Lung (tissue), 16 donors: ENCODE measurements around the gene SENP6. TPM values are rescaled to one million over a fixed set of nuclear protein-coding genes. Genes with fewer than 3 reads are reported as not detected.
A peak's percentile ranks its signal among the peaks of the same experiment; 100 is the strongest.

Experiments
- ATAC-seq: fragments of 200-7000 bp; cut with Tn5 transposase; one replicate; pipeline ENCODE4 v1.9.1; 2020; ENCODE audit warnings: moderate number of reproducible peaks; ENCODE audit not compliant: insufficient read depth, low FRiP score
- DNase-seq, 3 donors: peaks; one replicate each; pipeline ENCODE4 v3.0.0-alpha.2; 2013 to 2017
- H3K27ac ChIP-seq, 2 donors: one replicate each; pipeline ENCODE4 v1.5.1; 2013; ENCODE audit warnings: mild to moderate bottlenecking in 2 of 2, moderate library complexity in 2 of 2, control low read depth in 1 of 2, inconsistent platforms in 1 of 2, low read depth in 1 of 2, low read length in 1 of 2
- H3K27me3 ChIP-seq, 3 donors: one replicate each; pipeline ENCODE4 v1.5.1; 2013; ENCODE audit warnings: low read length in 2 of 3; ENCODE audit not compliant: control insufficient read depth in 3 of 3, insufficient read depth in 3 of 3
- H3K36me3 ChIP-seq, 4 donors: one replicate each; pipeline ENCODE4 v1.5.1; 2013; ENCODE audit warnings: low read length in 4 of 4, mild to moderate bottlenecking in 1 of 4, moderate library complexity in 1 of 4; ENCODE audit not compliant: control insufficient read depth in 4 of 4, insufficient read depth in 4 of 4
- H3K4me1 ChIP-seq, 5 donors: one replicate each; pipeline ENCODE4 v1.5.1; 2013; ENCODE audit warnings: low read length in 5 of 5, mild to moderate bottlenecking in 2 of 5, moderate library complexity in 1 of 5; ENCODE audit not compliant: control insufficient read depth in 5 of 5, insufficient read depth in 5 of 5
- H3K4me3 ChIP-seq: one replicate; pipeline ENCODE4 v1.5.1; 2013; ENCODE audit warnings: mild to moderate bottlenecking, control low read depth, moderate library complexity
- H3K9ac ChIP-seq, 2 donors: one replicate each; pipeline ENCODE4 v1.5.1; 2013; ENCODE audit warnings: low read length in 2 of 2, control low read depth in 1 of 2; ENCODE audit not compliant: insufficient read depth in 1 of 2
- H3K9me3 ChIP-seq, 4 donors: one replicate each; pipeline ENCODE4 v1.5.1; 2013; ENCODE audit warnings: low read length in 3 of 4, mild to moderate bottlenecking in 1 of 4, moderate library complexity in 1 of 4; ENCODE audit not compliant: control insufficient read depth in 4 of 4, insufficient read depth in 3 of 4
- WGBS, 2 donors: extraction: QIAGEN DNeasy Blood & Tissue Kit; methylation state at CpG; one replicate each; pipeline ENCODE4 v1.1.7; 2013; 5-methylcytosine and 5-hydroxymethylcytosine counted together
- long read RNA-seq, 5 donors: transcript quantifications; one replicate each; lab custom pipeline, GENCODE V29; 2026
- polyA plus RNA-seq, 2 donors: library from polyadenylated mRNA; stranded (reverse); fragments of 200-250 nt; gene quantifications; one replicate each; pipeline ENCODE4 v1.2.1, GENCODE V29; 2013
- total RNA-seq, 2 donors: library from RNA; depleted of rRNA in 1 of 2; stranded (reverse); fragments of >200 nt in 1 of 2; gene quantifications; one replicate each; pipeline ENCODE4 v1.2.1, GENCODE V29; 2014 to 2021
- TF ChIP-seq, protein P1 (sequence below): IDR thresholded peaks from 2 replicates; pipeline ENCODE4 v1.5.1; 2012; ENCODE audit warnings: mild to moderate bottlenecking; ENCODE audit errors: control extremely low read depth, extremely low read depth
- donor health status: control.
- donor health status: control.
- donor health status: Bipolar disorder and iron deficiency.
- donor health status: healthy.
- donor health status: DM: yes; HTN: yes; CAD: no.

Gene SENP6, protein sequence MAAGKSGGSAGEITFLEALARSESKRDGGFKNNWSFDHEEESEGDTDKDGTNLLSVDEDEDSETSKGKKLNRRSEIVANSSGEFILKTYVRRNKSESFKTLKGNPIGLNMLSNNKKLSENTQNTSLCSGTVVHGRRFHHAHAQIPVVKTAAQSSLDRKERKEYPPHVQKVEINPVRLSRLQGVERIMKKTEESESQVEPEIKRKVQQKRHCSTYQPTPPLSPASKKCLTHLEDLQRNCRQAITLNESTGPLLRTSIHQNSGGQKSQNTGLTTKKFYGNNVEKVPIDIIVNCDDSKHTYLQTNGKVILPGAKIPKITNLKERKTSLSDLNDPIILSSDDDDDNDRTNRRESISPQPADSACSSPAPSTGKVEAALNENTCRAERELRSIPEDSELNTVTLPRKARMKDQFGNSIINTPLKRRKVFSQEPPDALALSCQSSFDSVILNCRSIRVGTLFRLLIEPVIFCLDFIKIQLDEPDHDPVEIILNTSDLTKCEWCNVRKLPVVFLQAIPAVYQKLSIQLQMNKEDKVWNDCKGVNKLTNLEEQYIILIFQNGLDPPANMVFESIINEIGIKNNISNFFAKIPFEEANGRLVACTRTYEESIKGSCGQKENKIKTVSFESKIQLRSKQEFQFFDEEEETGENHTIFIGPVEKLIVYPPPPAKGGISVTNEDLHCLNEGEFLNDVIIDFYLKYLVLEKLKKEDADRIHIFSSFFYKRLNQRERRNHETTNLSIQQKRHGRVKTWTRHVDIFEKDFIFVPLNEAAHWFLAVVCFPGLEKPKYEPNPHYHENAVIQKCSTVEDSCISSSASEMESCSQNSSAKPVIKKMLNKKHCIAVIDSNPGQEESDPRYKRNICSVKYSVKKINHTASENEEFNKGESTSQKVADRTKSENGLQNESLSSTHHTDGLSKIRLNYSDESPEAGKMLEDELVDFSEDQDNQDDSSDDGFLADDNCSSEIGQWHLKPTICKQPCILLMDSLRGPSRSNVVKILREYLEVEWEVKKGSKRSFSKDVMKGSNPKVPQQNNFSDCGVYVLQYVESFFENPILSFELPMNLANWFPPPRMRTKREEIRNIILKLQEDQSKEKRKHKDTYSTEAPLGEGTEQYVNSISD
- total RNA-seq (100 to 1,000 TPM in 1 of 2 donors, 10 to 100 TPM in 1; 83.5 to 209 TPM), polyA plus RNA-seq (10 to 100 TPM; 28.0 to 42.2 TPM)
- long read RNA-seq, donor 1, full-length matches to known transcripts, result 4 of 16 reads
- long read RNA-seq, donor 1, partial matches to known transcripts, result 12 of 16 reads
- long read RNA-seq, donor 1, other reads (novel, unspliced or antisense), result 0 of 16 reads
- long read RNA-seq, donor 2, partial matches to known transcripts, result 5 of 6 reads
- long read RNA-seq, donor 2, other reads (novel, unspliced or antisense), result 0 of 6 reads
- long read RNA-seq, donor 3, partial matches to known transcripts, result 0 of 2 reads
- long read RNA-seq, donor 3, other reads (novel, unspliced or antisense), result 0 of 2 reads
- long read RNA-seq, donor 4, full-length matches to known transcripts, result 1 of 1 reads
- long read RNA-seq, donor 4, partial matches to known transcripts, result 0 of 1 reads
- long read RNA-seq, donor 4, other reads (novel, unspliced or antisense), result 0 of 1 reads
- long read RNA-seq, donor 5, full-length matches to known transcripts, result 4 of 42 reads
- long read RNA-seq, donor 5, partial matches to known transcripts, result 38 of 42 reads
- long read RNA-seq, donor 5, other reads (novel, unspliced or antisense), result 0 of 42 reads

DNA sequence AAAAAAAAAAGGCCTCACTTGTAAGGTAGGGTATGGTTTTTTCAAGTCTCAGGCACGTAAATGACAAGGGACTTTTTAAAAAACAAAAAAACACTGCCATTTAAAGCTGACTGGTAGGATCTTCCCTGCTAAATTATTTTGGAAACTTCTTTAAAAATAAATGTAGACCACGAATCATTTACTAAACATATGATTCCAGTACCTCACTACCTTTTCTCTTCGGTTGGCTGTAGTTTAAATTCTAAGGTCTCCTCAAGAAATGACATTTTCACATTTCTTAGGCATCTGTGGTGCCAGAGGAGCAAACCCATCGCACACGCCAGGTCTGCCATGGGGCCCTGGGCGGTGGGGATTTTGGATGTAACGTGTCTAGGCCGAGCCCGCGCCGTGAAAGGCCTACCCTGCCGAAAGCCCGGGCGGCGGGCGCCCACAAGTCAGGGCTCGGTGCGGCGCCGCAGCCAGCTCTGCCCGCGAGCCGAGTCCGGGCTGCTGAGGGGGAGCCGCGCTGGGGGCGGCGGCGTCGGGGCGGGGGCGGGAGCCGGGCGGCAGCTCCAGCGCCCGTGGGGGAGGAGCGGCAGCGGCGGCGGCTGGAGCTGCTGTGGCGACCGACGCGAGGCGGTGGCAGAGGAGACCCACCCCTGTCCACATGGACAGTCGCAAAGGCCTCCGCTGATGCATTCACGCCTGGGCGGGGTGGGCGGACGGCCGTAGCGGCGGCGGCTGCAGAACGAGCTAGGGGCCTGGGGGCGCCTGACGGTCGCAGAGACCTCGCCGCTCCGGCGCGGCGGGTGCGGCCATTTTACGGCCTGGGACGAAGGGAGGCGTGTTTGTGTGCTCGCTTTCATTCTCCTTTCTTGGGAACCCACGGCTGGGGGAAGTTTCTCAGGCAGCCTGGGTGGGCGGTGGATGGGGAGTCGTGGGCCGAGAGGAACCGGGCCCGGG is at the start of gene SENP6:
Gene SENP6 (plus strand): TSS at position 577 of the 942 bp plus-strand sequence. CDS start 645 bp downstream, outside the sequence.
- peak; percentile 90 to 94 (median 92) for DNase-seq
- TF ChIP-seq, protein P1, sequence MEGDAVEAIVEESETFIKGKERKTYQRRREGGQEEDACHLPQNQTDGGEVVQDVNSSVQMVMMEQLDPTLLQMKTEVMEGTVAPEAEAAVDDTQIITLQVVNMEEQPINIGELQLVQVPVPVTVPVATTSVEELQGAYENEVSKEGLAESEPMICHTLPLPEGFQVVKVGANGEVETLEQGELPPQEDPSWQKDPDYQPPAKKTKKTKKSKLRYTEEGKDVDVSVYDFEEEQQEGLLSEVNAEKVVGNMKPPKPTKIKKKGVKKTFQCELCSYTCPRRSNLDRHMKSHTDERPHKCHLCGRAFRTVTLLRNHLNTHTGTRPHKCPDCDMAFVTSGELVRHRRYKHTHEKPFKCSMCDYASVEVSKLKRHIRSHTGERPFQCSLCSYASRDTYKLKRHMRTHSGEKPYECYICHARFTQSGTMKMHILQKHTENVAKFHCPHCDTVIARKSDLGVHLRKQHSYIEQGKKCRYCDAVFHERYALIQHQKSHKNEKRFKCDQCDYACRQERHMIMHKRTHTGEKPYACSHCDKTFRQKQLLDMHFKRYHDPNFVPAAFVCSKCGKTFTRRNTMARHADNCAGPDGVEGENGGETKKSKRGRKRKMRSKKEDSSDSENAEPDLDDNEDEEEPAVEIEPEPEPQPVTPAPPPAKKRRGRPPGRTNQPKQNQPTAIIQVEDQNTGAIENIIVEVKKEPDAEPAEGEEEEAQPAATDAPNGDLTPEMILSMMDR, result no peak
- 0 to 1% methylated on average over 66 to 76 of the region's 76 CpGs for WGBS, 2 donors
- Histone ChIP-seq H3K4me3 (peak within 1 kb of the TSS; percentile 77), H3K36me3 (peaks cover 0 to 5% (median 0%) of the 10 kb centered on the region in 4 donors), H3K9me3 (no peaks in the 10 kb centered on the region), H3K4me1 (peaks cover 0 to 12% (median 8%) of the 10 kb centered on the region in 5 donors), H3K27me3 (no peaks in the 10 kb centered on the region), H3K27ac (peak within 1 kb of the TSS; percentile 98 to 99), H3K9ac (peak within 1 kb of the TSS; percentile 92 to 94)
- peak; percentile 94 for ATAC-seq

DNA sequence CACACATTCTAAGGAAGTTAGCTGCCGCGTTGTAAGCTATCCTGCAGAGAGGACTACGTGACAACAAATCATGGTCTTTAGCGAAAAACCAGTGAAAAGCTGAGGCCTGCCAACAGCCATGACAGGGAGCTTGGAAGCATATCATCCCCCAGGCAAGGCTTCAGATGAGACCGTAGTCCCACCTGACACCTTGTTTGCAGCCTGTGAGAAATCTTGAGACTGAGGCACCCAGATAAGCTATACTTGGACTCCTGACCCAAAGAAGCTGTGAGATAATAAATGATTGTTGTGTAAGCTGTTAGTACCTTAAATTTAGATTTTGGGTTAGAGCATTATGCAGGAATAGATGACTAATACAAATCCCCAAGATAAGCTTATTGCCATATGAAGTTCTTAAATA is 45.4 kb upstream of the SENP6 start:
- 67 to 87% methylated on average over 5 of the region's 5 CpGs for WGBS, 2 donors
- H3K9ac ChIP-seq, result no peak overlapping the region

More for the DNA sequence above, 45.4 kb upstream of the SENP6 start:
- ATAC-seq (no peak), DNase-seq (no peak)
- Histone ChIP-seq H3K4me1 (no peaks in the 10 kb centered on the region), H3K27ac (no peak overlapping the region), H3K9me3 (no peaks in the 10 kb centered on the region), H3K36me3 (no peaks in the 10 kb centered on the region), H3K4me3 (no peak overlapping the region), H3K27me3 (no peaks in the 10 kb centered on the region)
- TF ChIP-seq, protein P1, result no peak
